HCT116 (cell line): ENCODE results near the gene CBFA2T3. TPM values are rescaled to one million over a fixed set of nuclear protein-coding genes. Genes with fewer than 3 reads are reported as not detected.

Experiments used
- ATAC-seq: fragments of 200-7000 bp; cut with Tn5 transposase; 2 replicates; pipeline ENCODE4 v1.9.1; 2020; ENCODE audit warnings: mild to moderate bottlenecking, moderate library complexity
- BruUV-seq: library from RNA; stranded (reverse); fragments of 400-500 nt; replicated peaks from 2 replicates; lab custom pipeline; 2021; lab: Mats Ljungman, UMichigan
- CTCF ChIA-PET: fragments of 300-600 bp; sonication (Branson Sonifier 250); formaldehyde crosslinking; loops from one replicate; lab custom pipeline; 2021; ENCODE audit warnings: antibody characterized with exemption; lab: Charles Lee
- POLR2A ChIA-PET: fragments of 300-600, 350-600 bp; sonication (Branson Sonifier 250); formaldehyde crosslinking; loops from one replicate; lab custom pipeline; 2021; ENCODE audit warnings: antibody characterized with exemption; lab: Charles Lee
- RAD21 ChIA-PET, 2 experiments: fragments of 300-600 bp; sonication (Branson Sonifier 250); formaldehyde crosslinking; loops; one replicate each; lab custom pipeline; 2023; ENCODE audit warnings: low total read pairs in 2 of 2; ENCODE audit not compliant: uncharacterized antibody in 2 of 2, unreplicated experiment in 2 of 2, low non-redundant PET in 1 of 2; lab: Charles Lee
- DNase-seq: peaks from one replicate; pipeline ENCODE4 v3.0.0-alpha.2; 2010; ENCODE audit warnings: low read depth, low spot score
- H2AFZ ChIP-seq: fragments of 200-600 bp; shearing (Covaris generic), sonication (generic); 2 replicates; pipeline ENCODE4 v1.6.1; 2017; ENCODE audit warnings: low read depth, mixed run types, mixed read lengths, antibody characterized with exemption, low read length; ENCODE audit not compliant: poor library complexity, severe bottlenecking
- H3K27ac ChIP-seq: 2 replicates; pipeline ENCODE4 v1.5.1; 2012; ENCODE audit warnings: low read depth, low read length
- H3K27me3 ChIP-seq: fragments of 200-600 bp; sonication (generic); 2 replicates; pipeline ENCODE4 v1.6.1; 2016; ENCODE audit warnings: mixed run types, low read length, mixed read lengths; ENCODE audit not compliant: insufficient read depth
- H3K36me3 ChIP-seq, 2 experiments: fragments of 200-500 bp in 1 of 2; fragments of 200-600 bp in 1 of 2; sonication (Bioruptor generic) in 1 of 2; sonication (generic) in 1 of 2; 2 replicates each; pipeline versions ENCODE4 v1.5.1 to v1.6.1; 2014 to 2016; ENCODE audit warnings: low read length in 2 of 2, inconsistent platforms in 1 of 2, mixed read lengths in 1 of 2, mixed run types in 1 of 2; ENCODE audit not compliant: insufficient read depth in 2 of 2, control insufficient read depth in 1 of 2
- H3K4me1 ChIP-seq, 2 experiments: fragments of 200-600 bp in 1 of 2; sonication (generic) in 1 of 2; 2 replicates each; pipeline versions ENCODE4 v1.5.1 to v1.6.1; 2012 to 2017; ENCODE audit warnings: low read length in 2 of 2, inconsistent platforms in 1 of 2, mild to moderate bottlenecking in 1 of 2, mixed read lengths in 1 of 2, mixed run types in 1 of 2, moderate library complexity in 1 of 2; ENCODE audit not compliant: insufficient read depth in 2 of 2, control insufficient read depth in 1 of 2
- H3K4me2 ChIP-seq: fragments of 200-600 bp; sonication (generic); 2 replicates; pipeline ENCODE4 v1.6.1; 2017; ENCODE audit warnings: mixed run types, low read length, mixed read lengths
- H3K4me3 ChIP-seq, 2 experiments: fragments of 200-600 bp in 1 of 2; sonication (generic) in 1 of 2; replicated peaks in 1 of 2; 2 replicates each; pipeline ENCODE4 v1.5.1; 2011 to 2016; ENCODE audit warnings: low read length in 2 of 2, control low read depth in 1 of 2, low read depth in 1 of 2, mild to moderate bottlenecking in 1 of 2, mixed read lengths in 1 of 2, mixed run types in 1 of 2
- H3K79me2 ChIP-seq: fragments of 200-600 bp; sonication (generic); 2 replicates; pipeline ENCODE4 v1.6.1; 2017; ENCODE audit warnings: mild to moderate bottlenecking, mixed run types, low read length, moderate library complexity, mixed read lengths; ENCODE audit not compliant: insufficient read depth
- H3K9ac ChIP-seq: fragments of 200-600 bp; sonication (generic); 2 replicates; pipeline ENCODE4 v1.6.1; 2016; ENCODE audit warnings: low read length, mixed read lengths
- H3K9me2 ChIP-seq: fragments of 200-600 bp; sonication (generic), shearing (Covaris generic); 2 replicates; pipeline ENCODE4 v1.6.1; 2017; ENCODE audit warnings: mixed run types, mild to moderate bottlenecking, moderate library complexity; ENCODE audit not compliant: insufficient read depth
- H3K9me3 ChIP-seq, 2 experiments: fragments of 200-500 bp in 1 of 2; fragments of 200-600 bp in 1 of 2; sonication (Bioruptor generic) in 1 of 2; sonication (generic) in 1 of 2; 2 replicates each; pipeline ENCODE4 v1.6.1; 2014 to 2017; ENCODE audit warnings: low read length in 2 of 2, mixed read lengths in 2 of 2, inconsistent platforms in 1 of 2, low read depth in 1 of 2, mild to moderate bottlenecking in 1 of 2, mixed run types in 1 of 2, moderate library complexity in 1 of 2; ENCODE audit not compliant: control insufficient read depth in 1 of 2, insufficient read depth in 1 of 2
- H4K20me1 ChIP-seq: fragments of 200-600 bp; sonication (generic), shearing (Covaris generic); 2 replicates; pipeline ENCODE4 v1.6.1; 2017; ENCODE audit warnings: mixed run types, mild to moderate bottlenecking, moderate library complexity; ENCODE audit not compliant: insufficient read depth
- CBX3 ChIP-seq: IDR thresholded peaks from 2 replicates; pipeline ENCODE4 v1.6.1; 2012; ENCODE audit warnings: low read depth
- CTCF ChIP-seq, 3 experiments: fragments of 200-600 bp in 1 of 3; sonication (generic) in 1 of 3; IDR thresholded peaks in 2 of 3; conservative IDR thresholded peaks in 1 of 3; 2 replicates each; pipeline ENCODE4 v1.5.1; 2012 to 2017; ENCODE audit warnings: low read depth in 2 of 3, low read length in 2 of 3, antibody characterized with exemption in 1 of 3, borderline replicate concordance in 1 of 3, control low read depth in 1 of 3, mild to moderate bottlenecking in 1 of 3, mixed read lengths in 1 of 3, mixed run types in 1 of 3, moderate library complexity in 1 of 3; ENCODE audit not compliant: insufficient read depth in 1 of 3
- ELF1 ChIP-seq: IDR thresholded peaks from 2 replicates; pipeline ENCODE4 v1.6.1; 2012; ENCODE audit warnings: low read depth, borderline replicate concordance
- POLR2A ChIP-seq: IDR thresholded peaks from 2 replicates; pipeline ENCODE4 v1.7.0; 2011; ENCODE audit warnings: borderline replicate concordance; ENCODE audit not compliant: insufficient read depth, insufficient read length; ENCODE audit errors: extremely low read depth
- POLR2AphosphoS5 ChIP-seq: IDR thresholded peaks from 2 replicates; pipeline ENCODE4 v1.6.1; 2011; ENCODE audit warnings: mild to moderate bottlenecking, low read depth, low read length, moderate library complexity
- RAD21 ChIP-seq: IDR thresholded peaks from 2 replicates; pipeline ENCODE4 v1.6.1; 2012; ENCODE audit warnings: low read depth, mild to moderate bottlenecking
- SIN3A ChIP-seq: IDR thresholded peaks from 2 replicates; pipeline ENCODE4 v1.6.1; 2012; ENCODE audit warnings: low read depth
- SP1 ChIP-seq: IDR thresholded peaks from 2 replicates; pipeline ENCODE4 v1.6.1; 2012; ENCODE audit warnings: low read depth
- SRF ChIP-seq: IDR thresholded peaks from 2 replicates; pipeline ENCODE4 v1.6.1; 2012; ENCODE audit warnings: low read depth
- TCF7L2 ChIP-seq: IDR thresholded peaks from 2 replicates; pipeline ENCODE4 v1.7.0; 2011; ENCODE audit warnings: borderline replicate concordance, inconsistent platforms; ENCODE audit not compliant: insufficient read depth, insufficient read length; ENCODE audit errors: extremely low read depth
- YY1 ChIP-seq: IDR thresholded peaks from 2 replicates; pipeline ENCODE4 v1.6.1; 2011; ENCODE audit warnings: low read length, low read depth, moderate library complexity, mild to moderate bottlenecking; ENCODE audit not compliant: insufficient replicate concordance; ENCODE audit errors: extremely low read depth
- ZFX ChIP-seq: fragments of 450-650 bp; IDR thresholded peaks from 2 replicates; pipeline ENCODE4 v1.6.1; 2017
- intact Hi-C: fragments of 100-400 bp; cut with micrococcal nuclease; formaldehyde crosslinking; loops from 2 replicates; pipeline ENCODE4 v1.10.0; 2022
- total RNA-seq: library from RNA; stranded (reverse); gene quantifications from one replicate; pipeline ENCODE4 v1.2.1, GENCODE V29; 2021; ENCODE audit not compliant: unreplicated experiment
- TF ChIP-seq, protein P1 (sequence below): IDR thresholded peaks from 2 replicates; pipeline ENCODE4 v1.6.1; 2012
- TF ChIP-seq, protein P2 (sequence below): IDR thresholded peaks from 2 replicates; pipeline ENCODE4 v1.6.1; 2011; ENCODE audit warnings: mild to moderate bottlenecking, low read length, moderate library complexity; ENCODE audit not compliant: insufficient replicate concordance; ENCODE audit errors: extremely low read depth

The CBFA2T3 gene
- total RNA-seq, 1 experiment from 2014 or later, result 19.1 TPM

- H3K27me3 ChIP-seq, result no peaks in the 10 kb centered on the region
- no peak overlapping the region for H2AFZ ChIP-seq
- no peaks in the 10 kb centered on the region for H3K36me3 ChIP-seq
- no peaks in the 10 kb centered on the region for H3K79me2 ChIP-seq
- DNase-seq (no peak), ATAC-seq (no peak)
- no peak overlapping the region for H3K9ac ChIP-seq
- RAD21 ChIA-PET, result no interaction called here
- BruUV-seq, result no TSS peak
- intact Hi-C loops, result no loop called here
- H3K4me2 ChIP-seq, result no peak overlapping the region
- TF ChIP-seq RAD21 (no peak), CTCF (IDR thresholded peaks at IDR 0.05 in 2 of 3, conservative IDR thresholded peaks at IDR 0.05 in 1 of 3; ENCODE audit: borderline replicate concordance in 1 of 3, insufficient read depth in 1 of 3, low read depth in 2 of 3, low read length in 2 of 3) (peak in 1 of 3 experiments; percentile 5; a peak in 1 of 6 replicates), POLR2A (no peak), POLR2AphosphoS5 (no peak), SIN3A (no peak), TCF7L2 (no peak)
- TF ChIP-seq, protein P1, sequence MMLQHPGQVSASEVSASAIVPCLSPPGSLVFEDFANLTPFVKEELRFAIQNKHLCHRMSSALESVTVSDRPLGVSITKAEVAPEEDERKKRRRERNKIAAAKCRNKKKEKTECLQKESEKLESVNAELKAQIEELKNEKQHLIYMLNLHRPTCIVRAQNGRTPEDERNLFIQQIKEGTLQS, result no peak
- no peaks in the 10 kb centered on the region for H3K9me2 ChIP-seq
- no peaks in the 10 kb centered on the region for H3K9me3 ChIP-seq
- H3K4me3 ChIP-seq, result no peak overlapping the region
- no peak overlapping the region for H3K27ac ChIP-seq
- no peaks in the 10 kb centered on the region for H4K20me1 ChIP-seq
- peaks cover 20 to 44% of the 10 kb centered on the region in 2 experiments for H3K4me1 ChIP-seq
- POLR2A ChIA-PET, result no interaction called here
- CTCF ChIA-PET, result no interaction called here
These were observed 70.4 kb downstream of the CBFA2T3 start for GRCh38 chr16:88906535-88907105.

- Histone ChIP-seq H4K20me1 (no peaks in the 10 kb centered on the region), H3K4me2 (peak overlapping the region; percentile 38), H3K4me1 (peaks cover 19 to 41% of the 10 kb centered on the region in 2 experiments), H3K27ac (no peak overlapping the region), H3K9me3 (no peaks in the 10 kb centered on the region), H3K4me3 (no peak overlapping the region), H2AFZ (no peak overlapping the region), H3K9ac (no peak overlapping the region), H3K9me2 (no peaks in the 10 kb centered on the region), H3K36me3 (no peaks in the 10 kb centered on the region), H3K79me2 (no peaks in the 10 kb centered on the region), H3K27me3 (no peaks in the 10 kb centered on the region)
- ATAC-seq (peak; percentile 8; the same call in 1 of the 2 replicates), DNase-seq (no peak)
- CTCF ChIA-PET, result no interaction called here
- BruUV-seq, result no TSS peak
- POLR2A ChIA-PET, result interaction anchor here (0.7 to 1.1 kb wide), 2 partner anchors 265 to 287 kb away, joined by 4 read pairs; no protein-coding TSS in a partner anchor
- RAD21 ChIA-PET, result no interaction called here
- intact Hi-C loops, result no loop called here
- TF ChIP-seq ZFX (no peak), ELF1 (no peak), YY1 (no peak), SRF (no peak), CBX3 (no peak), SP1 (no peak), RAD21 (no peak)
- TF ChIP-seq, protein P2, sequence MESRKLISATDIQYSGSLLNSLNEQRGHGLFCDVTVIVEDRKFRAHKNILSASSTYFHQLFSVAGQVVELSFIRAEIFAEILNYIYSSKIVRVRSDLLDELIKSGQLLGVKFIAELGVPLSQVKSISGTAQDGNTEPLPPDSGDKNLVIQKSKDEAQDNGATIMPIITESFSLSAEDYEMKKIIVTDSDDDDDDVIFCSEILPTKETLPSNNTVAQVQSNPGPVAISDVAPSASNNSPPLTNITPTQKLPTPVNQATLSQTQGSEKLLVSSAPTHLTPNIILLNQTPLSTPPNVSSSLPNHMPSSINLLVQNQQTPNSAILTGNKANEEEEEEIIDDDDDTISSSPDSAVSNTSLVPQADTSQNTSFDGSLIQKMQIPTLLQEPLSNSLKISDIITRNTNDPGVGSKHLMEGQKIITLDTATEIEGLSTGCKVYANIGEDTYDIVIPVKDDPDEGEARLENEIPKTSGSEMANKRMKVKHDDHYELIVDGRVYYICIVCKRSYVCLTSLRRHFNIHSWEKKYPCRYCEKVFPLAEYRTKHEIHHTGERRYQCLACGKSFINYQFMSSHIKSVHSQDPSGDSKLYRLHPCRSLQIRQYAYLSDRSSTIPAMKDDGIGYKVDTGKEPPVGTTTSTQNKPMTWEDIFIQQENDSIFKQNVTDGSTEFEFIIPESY, result no peak
These were observed 71.0 kb downstream of the CBFA2T3 start for GRCh38 chr16:88906020-88906419.
